HAP-1 (cell line): Measurements from ENCODE around the gene ENKUR.
"Not testable (repeated sequence)": the region's sequence is repeated elsewhere in the genome, so short reads cannot be mapped to it uniquely, and the experiment has no call there.

Experiments used
- DNase-seq, 2 experiments: peaks; one replicate each; pipeline ENCODE4 v3.0.0-alpha.2; 2016 to 2020; ENCODE audit warnings: low spot score in 2 of 2
- H3K27me3 ChIP-seq: fragments of 250-450 bp; sonication (Bioruptor Pico); 2 replicates; pipeline ENCODE4 v1.5.1; 2020; ENCODE audit warnings: low read depth, mild to moderate bottlenecking, moderate library complexity
- H3K36me3 ChIP-seq: fragments of 250-450 bp; sonication (Bioruptor Pico); replicated peaks from 2 replicates; pipeline ENCODE4 v1.5.1; 2020; ENCODE audit warnings: mild to moderate bottlenecking
- H3K4me1 ChIP-seq: fragments of 250-450 bp; sonication (Bioruptor Pico); 2 replicates; pipeline ENCODE4 v1.5.1; 2020; ENCODE audit warnings: mild to moderate bottlenecking
- H3K4me3 ChIP-seq: fragments of 250-450 bp; sonication (Bioruptor Pico); 2 replicates; pipeline ENCODE4 v1.5.1; 2020; ENCODE audit warnings: mild to moderate bottlenecking, moderate library complexity
- H3K9me3 ChIP-seq: fragments of 250-450 bp; sonication (Bioruptor Pico); 2 replicates; pipeline ENCODE4 v1.5.1; 2020; ENCODE audit warnings: mild to moderate bottlenecking, moderate library complexity
- in situ Hi-C: fragments of 300-500 bp; cut with MboI; formaldehyde crosslinking; loops from 3 replicates; pipeline ENCODE4 v1.14.3; 2020; ENCODE audit warnings: low sequenced_read_pairs, inconsistent platforms, mixed read lengths

The ENKUR gene

GRCh38 chr10:24982319-24983112 is 33.4 kb downstream of the ENKUR start:
- Histone ChIP-seq H3K36me3 (no peaks in the 10 kb centered on the region), H3K9me3 (no peaks in the 10 kb centered on the region; the same call in 1 of the 2 replicates), H3K4me3 (no peak overlapping the region), H3K27me3 (no peaks in the 10 kb centered on the region), H3K4me1 (peaks cover 26% of the 10 kb centered on the region)
- DNase-seq = no peak
- in situ Hi-C loops = no loop called here

- Histone ChIP-seq H3K4me1 (peaks cover 22% of the 10 kb centered on the region), H3K27me3 (no peaks in the 10 kb centered on the region), H3K36me3 (no peaks in the 10 kb centered on the region), H3K4me3 (no peak overlapping the region), H3K9me3 (no peaks in the 10 kb centered on the region; the same call in 1 of the 2 replicates)
- peak; percentile 56 to 99 for DNase-seq
- in situ Hi-C loops = no loop called here
Observed at GRCh38 chr10:24981161-24981710, 34.7 kb downstream of the ENKUR start.

GRCh38 chr10:24979685-24980084 is 36.3 kb downstream of the ENKUR start:
- Histone ChIP-seq H3K9me3 (no peaks in the 10 kb centered on the region; the same call in 1 of the 2 replicates), H3K36me3 (no peaks in the 10 kb centered on the region), H3K4me1 (peaks cover 14% of the 10 kb centered on the region), H3K27me3 (no peaks in the 10 kb centered on the region), H3K4me3 (no peak overlapping the region)
- in situ Hi-C loops = no loop called here
- no peak for DNase-seq

- Histone ChIP-seq H3K36me3 (no peaks in the 10 kb centered on the region), H3K4me3 (no peak overlapping the region), H3K9me3 (no peaks in the 10 kb centered on the region; the same call in 1 of the 2 replicates), H3K4me1 (peaks cover 2% of the 10 kb centered on the region; the same call in 1 of the 2 replicates), H3K27me3 (no peaks in the 10 kb centered on the region)
- no peak for DNase-seq
- in situ Hi-C loops = no loop called here
Observed at GRCh38 chr10:24974976-24975375, 41.0 kb downstream of the ENKUR start.

- no peak overlapping the region for H3K4me3 ChIP-seq
- in situ Hi-C loops = no loop called here
- H3K27me3 ChIP-seq = no peaks in the 10 kb centered on the region
Observed at GRCh38 chr10:24973163-24973562, 42.8 kb downstream of the ENKUR start.

GRCh38 chr10:24971374-24971773 is 44.6 kb downstream of the ENKUR start:
- no peaks in the 10 kb centered on the region for H3K27me3 ChIP-seq

More at GRCh38 chr10:24973163-24973562, 42.8 kb downstream of the ENKUR start:
- DNase-seq = no peak
- H3K9me3 ChIP-seq = no peaks in the 10 kb centered on the region
- H3K4me1 ChIP-seq = peaks cover 2% of the 10 kb centered on the region; the same call in 1 of the 2 replicates
- H3K36me3 ChIP-seq = no peaks in the 10 kb centered on the region

GRCh38 chr10:24969841-24970281 is 46.1 kb downstream of the ENKUR start:
- Histone ChIP-seq H3K4me1 (peaks cover 2% of the 10 kb centered on the region; the same call in 1 of the 2 replicates), H3K36me3 (no peaks in the 10 kb centered on the region), H3K4me3 (no peak overlapping the region), H3K27me3 (no peaks in the 10 kb centered on the region), H3K9me3 (no peaks in the 10 kb centered on the region)
- in situ Hi-C loops = no loop called here
- no peak for DNase-seq

More at GRCh38 chr10:24971374-24971773, 44.6 kb downstream of the ENKUR start:
- H3K4me1 ChIP-seq = peaks cover 2% of the 10 kb centered on the region; the same call in 1 of the 2 replicates
- H3K9me3 ChIP-seq = no peaks in the 10 kb centered on the region
- no peak overlapping the region for H3K4me3 ChIP-seq
- no peak for DNase-seq
- in situ Hi-C loops = no loop called here
- no peaks in the 10 kb centered on the region for H3K36me3 ChIP-seq

- H3K4me1 ChIP-seq, in situ Hi-C loops, H3K9me3 ChIP-seq, H3K36me3 ChIP-seq, H3K27me3 ChIP-seq, DNase-seq, H3K4me3 ChIP-seq: not testable (repeated sequence)
Observed at GRCh38 chr10:24968951-24969350, 47.0 kb downstream of the ENKUR start.

- no peak overlapping the region for H3K4me3 ChIP-seq
- no peaks in the 10 kb centered on the region for H3K36me3 ChIP-seq
- no peak for DNase-seq
- in situ Hi-C loops = no loop called here
- H3K4me1 ChIP-seq = peaks cover 2% of the 10 kb centered on the region; the same call in 1 of the 2 replicates
- no peaks in the 10 kb centered on the region for H3K27me3 ChIP-seq
- H3K9me3 ChIP-seq = no peaks in the 10 kb centered on the region
Observed at GRCh38 chr10:24968349-24968748, 47.6 kb downstream of the ENKUR start.

GRCh38 chr10:24966962-24967481 is 48.9 kb downstream of the ENKUR start:
- H3K4me1 ChIP-seq = peaks cover 2% of the 10 kb centered on the region; the same call in 1 of the 2 replicates
- H3K4me3 ChIP-seq = no peak overlapping the region
- H3K9me3 ChIP-seq = no peaks in the 10 kb centered on the region
- no peak for DNase-seq
- no peaks in the 10 kb centered on the region for H3K36me3 ChIP-seq
- no peaks in the 10 kb centered on the region for H3K27me3 ChIP-seq
- in situ Hi-C loops = no loop called here

GRCh38 chr10:24965051-24965450 is 50.9 kb downstream of the ENKUR start:
- Histone ChIP-seq H3K27me3 (no peaks in the 10 kb centered on the region), H3K4me3 (no peak overlapping the region), H3K4me1 (peaks cover under 1% of the 10 kb centered on the region; the same call in 1 of the 2 replicates), H3K9me3 (no peaks in the 10 kb centered on the region), H3K36me3 (no peaks in the 10 kb centered on the region)
- in situ Hi-C loops = no loop called here
- DNase-seq = no peak

GRCh38 chr10:24963521-24964041 is 52.4 kb downstream of the ENKUR start:
- in situ Hi-C loops = no loop called here
- Histone ChIP-seq H3K4me1 (peaks cover 5% of the 10 kb centered on the region), H3K36me3 (no peaks in the 10 kb centered on the region), H3K27me3 (no peaks in the 10 kb centered on the region), H3K4me3 (no peak overlapping the region), H3K9me3 (no peaks in the 10 kb centered on the region)
- no peak for DNase-seq

GRCh38 chr10:24962995-24963394 is 53.0 kb downstream of the ENKUR start:
- in situ Hi-C loops = no loop called here
- no peaks in the 10 kb centered on the region for H3K27me3 ChIP-seq
- no peak overlapping the region for H3K4me3 ChIP-seq
- no peak for DNase-seq
- H3K4me1 ChIP-seq = peaks cover 9% of the 10 kb centered on the region
- H3K9me3 ChIP-seq = no peaks in the 10 kb centered on the region
- H3K36me3 ChIP-seq = no peaks in the 10 kb centered on the region

- in situ Hi-C loops = no loop called here
- Histone ChIP-seq H3K9me3 (no peaks in the 10 kb centered on the region), H3K27me3 (no peaks in the 10 kb centered on the region), H3K4me1 (peaks cover 12% of the 10 kb centered on the region), H3K36me3 (no peaks in the 10 kb centered on the region), H3K4me3 (no peak overlapping the region)
- DNase-seq = no peak
Observed at GRCh38 chr10:24961582-24961981, 54.4 kb downstream of the ENKUR start.
